Uterus (tissue), 2 donors: ENCODE results near the gene PTPRC.

ENCODE experiments used
- POLR2A ChIP-seq, 2 donors: fragments of 450-650 bp; IDR thresholded peaks; one replicate each; pipeline ENCODE4 v1.6.1; 2016; ENCODE audit warnings: antibody characterized with exemption in 2 of 2, mild to moderate bottlenecking in 1 of 2, moderate library complexity in 1 of 2
- TF ChIP-seq, protein P1 (sequence below), 4 experiments: fragments of 200-600 bp in 2 of 4; fragments of 450-650 bp in 2 of 4; sonication (generic) in 2 of 4; IDR thresholded peaks; one replicate each; pipeline ENCODE4 v1.5.1; 2016 to 2019; ENCODE audit warnings: antibody characterized with exemption in 4 of 4, mild to moderate bottlenecking in 2 of 4, moderate library complexity in 1 of 4

DNA sequence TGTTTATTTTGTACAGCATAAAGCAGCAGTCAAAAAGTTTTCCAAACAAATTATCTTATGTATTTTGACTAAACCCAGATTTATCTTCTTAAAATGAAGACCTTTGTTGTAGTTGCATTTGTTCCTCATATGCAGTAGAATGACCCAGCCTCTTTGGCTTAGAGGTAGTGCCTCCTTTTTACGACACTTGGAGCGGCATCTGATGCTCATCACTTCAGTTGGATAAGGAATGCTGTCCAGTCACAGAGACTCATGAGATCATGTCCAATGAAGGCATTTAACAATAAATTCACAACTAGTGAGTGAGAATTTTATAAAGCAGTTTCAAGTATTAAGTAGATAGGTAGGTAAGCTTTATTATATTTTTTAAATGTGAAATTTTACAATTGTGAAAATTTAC lies 35.2 kb downstream of the PTPRC start:
- TF ChIP-seq, protein P1, sequence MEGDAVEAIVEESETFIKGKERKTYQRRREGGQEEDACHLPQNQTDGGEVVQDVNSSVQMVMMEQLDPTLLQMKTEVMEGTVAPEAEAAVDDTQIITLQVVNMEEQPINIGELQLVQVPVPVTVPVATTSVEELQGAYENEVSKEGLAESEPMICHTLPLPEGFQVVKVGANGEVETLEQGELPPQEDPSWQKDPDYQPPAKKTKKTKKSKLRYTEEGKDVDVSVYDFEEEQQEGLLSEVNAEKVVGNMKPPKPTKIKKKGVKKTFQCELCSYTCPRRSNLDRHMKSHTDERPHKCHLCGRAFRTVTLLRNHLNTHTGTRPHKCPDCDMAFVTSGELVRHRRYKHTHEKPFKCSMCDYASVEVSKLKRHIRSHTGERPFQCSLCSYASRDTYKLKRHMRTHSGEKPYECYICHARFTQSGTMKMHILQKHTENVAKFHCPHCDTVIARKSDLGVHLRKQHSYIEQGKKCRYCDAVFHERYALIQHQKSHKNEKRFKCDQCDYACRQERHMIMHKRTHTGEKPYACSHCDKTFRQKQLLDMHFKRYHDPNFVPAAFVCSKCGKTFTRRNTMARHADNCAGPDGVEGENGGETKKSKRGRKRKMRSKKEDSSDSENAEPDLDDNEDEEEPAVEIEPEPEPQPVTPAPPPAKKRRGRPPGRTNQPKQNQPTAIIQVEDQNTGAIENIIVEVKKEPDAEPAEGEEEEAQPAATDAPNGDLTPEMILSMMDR (IDR thresholded peaks at IDR 0.05), result no peak
- no peak for TF ChIP-seq POLR2A (IDR thresholded peaks at IDR 0.05)
